ENCODE results near the gene NOTCH4.

Gene NOTCH4

DNA sequence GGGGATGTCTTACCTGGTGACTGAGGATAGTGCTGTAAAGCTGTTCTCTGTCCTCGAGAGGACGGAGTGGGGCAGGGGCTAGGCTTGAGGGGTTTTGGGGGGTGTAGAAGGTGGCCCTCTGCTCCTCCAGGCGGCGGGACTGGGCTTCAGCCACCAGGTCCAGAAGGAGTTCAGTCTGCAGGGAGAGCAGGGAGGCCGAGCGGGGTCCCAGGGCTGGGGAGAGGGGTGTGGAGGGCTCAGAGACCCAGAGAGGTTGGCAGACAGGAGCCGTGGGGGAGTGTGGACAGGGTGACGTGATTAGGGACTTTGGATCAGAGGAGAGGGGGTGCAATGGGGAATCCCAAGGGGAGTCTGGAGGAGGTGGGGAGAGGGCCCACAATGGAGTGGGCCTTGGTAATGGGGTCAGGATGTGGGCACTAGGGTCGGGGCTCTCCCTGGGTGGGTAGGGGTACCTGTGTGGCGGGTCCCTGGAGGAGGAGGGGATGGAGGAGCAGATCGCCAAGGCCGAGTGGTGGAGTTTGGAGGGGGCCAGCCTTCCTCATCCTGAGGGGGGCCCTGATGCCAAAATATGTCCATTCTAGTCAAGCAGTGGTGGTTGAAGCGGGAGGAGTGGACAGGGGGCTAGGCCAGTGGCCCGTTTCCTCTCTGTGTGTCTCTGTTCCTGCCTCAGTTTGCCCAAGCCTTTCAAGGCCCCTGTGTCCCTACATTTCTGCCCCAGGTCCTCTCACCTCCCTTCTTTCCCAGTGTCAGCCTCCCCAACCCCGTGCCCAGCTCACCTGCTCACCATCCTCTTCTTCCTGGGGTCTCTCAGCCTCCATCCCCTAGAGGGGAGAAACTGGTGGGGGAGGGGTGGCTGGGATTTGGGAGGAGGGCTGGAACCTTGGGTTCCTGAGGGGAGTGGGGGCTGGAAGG, 31.9 kb downstream of the NOTCH4 start:
- H3K36me3 ChIP-seq = peaks cover 24% of the 10 kb centered on the region
- H3K9me3 ChIP-seq = no peaks in the 10 kb centered on the region
- peaks cover 60 to 69% of the 10 kb centered on the region in 2 experiments for H3K4me1 ChIP-seq (ENCODE audit: control insufficient read depth in 1 of 2, insufficient read depth in 1 of 2, low read depth in 1 of 2, low read length in 1 of 2)
- H3K27me3 ChIP-seq = no peaks in the 10 kb centered on the region
- H3K27ac ChIP-seq = peak overlapping the region; percentile 95
- TF ChIP-seq, protein P1, sequence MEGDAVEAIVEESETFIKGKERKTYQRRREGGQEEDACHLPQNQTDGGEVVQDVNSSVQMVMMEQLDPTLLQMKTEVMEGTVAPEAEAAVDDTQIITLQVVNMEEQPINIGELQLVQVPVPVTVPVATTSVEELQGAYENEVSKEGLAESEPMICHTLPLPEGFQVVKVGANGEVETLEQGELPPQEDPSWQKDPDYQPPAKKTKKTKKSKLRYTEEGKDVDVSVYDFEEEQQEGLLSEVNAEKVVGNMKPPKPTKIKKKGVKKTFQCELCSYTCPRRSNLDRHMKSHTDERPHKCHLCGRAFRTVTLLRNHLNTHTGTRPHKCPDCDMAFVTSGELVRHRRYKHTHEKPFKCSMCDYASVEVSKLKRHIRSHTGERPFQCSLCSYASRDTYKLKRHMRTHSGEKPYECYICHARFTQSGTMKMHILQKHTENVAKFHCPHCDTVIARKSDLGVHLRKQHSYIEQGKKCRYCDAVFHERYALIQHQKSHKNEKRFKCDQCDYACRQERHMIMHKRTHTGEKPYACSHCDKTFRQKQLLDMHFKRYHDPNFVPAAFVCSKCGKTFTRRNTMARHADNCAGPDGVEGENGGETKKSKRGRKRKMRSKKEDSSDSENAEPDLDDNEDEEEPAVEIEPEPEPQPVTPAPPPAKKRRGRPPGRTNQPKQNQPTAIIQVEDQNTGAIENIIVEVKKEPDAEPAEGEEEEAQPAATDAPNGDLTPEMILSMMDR (IDR thresholded peaks at IDR 0.05) = no peak
- peak overlapping the region; percentile 81 to 97 for H3K4me3 ChIP-seq (ENCODE audit: low read depth in 1 of 2, low read length in 1 of 2)

DNA sequence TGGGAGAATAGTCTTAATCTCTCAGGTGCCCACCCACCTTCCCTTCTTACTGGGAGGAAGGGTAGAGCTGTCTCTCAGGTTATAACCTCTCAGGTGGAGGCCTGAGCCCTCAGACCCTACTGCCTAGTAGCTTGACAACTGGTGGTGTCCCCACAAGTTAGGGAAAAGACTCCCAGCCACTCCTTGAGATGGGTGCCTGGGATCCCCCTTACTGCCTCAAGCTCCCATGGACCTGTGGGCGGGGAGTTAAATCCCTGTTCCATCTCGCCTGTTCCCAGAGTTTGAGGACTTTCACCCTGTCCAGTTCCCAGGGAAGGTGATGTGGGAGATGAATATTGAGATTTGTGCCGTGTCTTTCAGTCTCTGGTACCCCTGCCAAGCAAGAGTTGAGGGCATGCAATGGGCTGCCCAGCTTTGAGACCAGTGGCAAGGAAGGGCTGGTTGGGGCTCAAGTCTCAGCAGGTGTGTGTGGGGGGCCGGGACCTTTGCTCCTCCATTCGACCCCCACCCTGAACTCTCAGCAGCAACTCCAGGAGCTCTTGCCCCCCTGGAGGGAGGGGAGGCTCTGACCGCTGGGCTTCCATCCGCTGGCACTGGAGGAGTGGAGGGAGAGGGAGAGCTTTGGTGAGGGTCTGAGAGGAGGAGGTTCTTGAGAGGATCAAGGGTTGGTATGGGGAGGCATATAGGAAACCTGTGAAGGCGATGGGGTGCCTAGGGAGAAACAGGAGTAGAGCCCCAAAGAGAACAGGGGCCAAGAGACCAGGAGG, 32.8 kb downstream of the NOTCH4 start:
- Histone ChIP-seq H3K4me1 (ENCODE audit: control insufficient read depth in 1 of 2, insufficient read depth in 1 of 2, low read depth in 1 of 2, low read length in 1 of 2) (peaks cover 58 to 69% of the 10 kb centered on the region in 2 experiments), H3K27ac (peak overlapping the region; percentile 95), H3K4me3 (ENCODE audit: low read depth in 1 of 2, low read length in 1 of 2) (peak overlapping the region; percentile 81 to 97), H3K9me3 (no peaks in the 10 kb centered on the region), H3K27me3 (no peaks in the 10 kb centered on the region), H3K36me3 (peaks cover 32% of the 10 kb centered on the region)
- TF ChIP-seq, protein P1 (IDR thresholded peaks at IDR 0.05) = no peak

DNA sequence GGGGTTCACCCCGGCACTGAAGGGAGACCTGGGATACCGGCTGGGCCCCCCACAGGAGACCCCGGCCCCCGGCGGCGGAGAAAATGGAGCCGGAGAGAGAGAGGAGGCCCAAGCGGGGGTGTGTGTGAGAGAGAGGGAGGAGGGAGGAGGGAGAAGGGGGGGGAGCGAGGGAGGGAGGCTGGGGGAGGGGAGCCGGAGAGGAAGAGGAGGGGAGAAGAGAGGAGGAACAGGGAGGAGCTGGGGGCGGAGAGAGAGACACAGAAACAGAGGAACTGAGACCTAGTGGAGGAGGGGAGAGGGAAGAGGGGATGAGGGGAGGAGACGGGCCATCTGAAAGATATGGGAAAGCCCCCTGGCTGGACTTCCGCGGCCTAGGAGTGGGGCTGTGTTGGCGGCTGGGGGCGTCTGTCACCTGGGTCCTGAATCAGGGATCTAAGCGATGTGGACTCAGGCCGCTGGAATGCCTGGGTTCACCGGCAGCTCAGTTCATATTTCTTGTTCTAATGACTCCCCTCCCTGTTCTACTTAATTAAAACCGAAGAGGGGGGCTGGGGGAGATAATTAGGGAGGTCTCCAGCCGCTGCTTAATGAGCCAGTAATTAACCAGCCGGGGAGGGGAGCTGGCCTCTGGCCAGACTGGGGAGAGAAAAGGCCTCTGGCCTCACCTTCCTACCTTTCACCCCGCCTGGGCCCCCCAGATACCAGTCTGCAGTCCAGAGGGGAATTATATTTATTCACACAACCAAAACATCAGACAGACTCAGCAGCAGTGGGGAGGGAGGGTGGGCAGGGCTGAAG, 33.6 kb downstream of the NOTCH4 start, which contains the start of gene PBX2:
Gene PBX2, minus strand, starts transcription at position 149 of the 798 bp plus-strand sequence. CDS start 287 bp downstream, outside the sequence.
- H3K9me3 ChIP-seq = no peaks in the 10 kb centered on the region
- TF ChIP-seq, protein P1 (IDR thresholded peaks at IDR 0.05) = no peak
- H3K27ac ChIP-seq = peak within 1 kb of the TSS; percentile 95
- H3K4me3 ChIP-seq (ENCODE audit: low read depth in 1 of 2, low read length in 1 of 2) = peak within 1 kb of the TSS; percentile 81 to 97
- H3K4me1 ChIP-seq (ENCODE audit: control insufficient read depth in 1 of 2, insufficient read depth in 1 of 2, low read depth in 1 of 2, low read length in 1 of 2) = peaks cover 55 to 72% of the 10 kb centered on the region in 2 experiments
- peaks cover 38% of the 10 kb centered on the region for H3K36me3 ChIP-seq
- no peaks in the 10 kb centered on the region for H3K27me3 ChIP-seq

DNA sequence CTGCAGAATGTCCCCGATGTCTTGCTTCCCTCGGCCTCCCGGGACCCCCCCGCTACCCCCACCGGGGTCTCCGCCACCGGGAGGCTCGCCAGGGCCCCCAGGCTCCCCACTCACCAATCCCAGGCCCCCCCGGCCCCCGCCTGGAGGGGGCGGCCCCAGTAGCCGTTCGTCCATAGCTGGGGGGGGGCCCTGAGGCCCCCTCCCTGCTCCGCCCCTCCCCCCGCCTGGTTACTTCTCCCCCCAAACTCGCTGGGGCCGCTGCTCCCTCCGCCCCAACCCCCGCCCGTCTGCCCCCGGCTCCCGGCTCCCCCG, 34.2 kb downstream of the NOTCH4 start:
- Histone ChIP-seq H3K36me3 (peaks cover 38% of the 10 kb centered on the region), H3K27me3 (no peaks in the 10 kb centered on the region), H3K4me1 (ENCODE audit: control insufficient read depth in 1 of 2, insufficient read depth in 1 of 2, low read depth in 1 of 2, low read length in 1 of 2) (peaks cover 54 to 66% of the 10 kb centered on the region in 2 experiments), H3K9me3 (no peaks in the 10 kb centered on the region), H3K27ac (peak overlapping the region; percentile 95), H3K4me3 (ENCODE audit: low read depth in 1 of 2, low read length in 1 of 2) (peak overlapping the region; percentile 81 to 97)
- TF ChIP-seq, protein P1 (IDR thresholded peaks at IDR 0.05) = no peak
